ENCODE data around the gene ABHD8. TPM values are rescaled to one million over a fixed set of nuclear protein-coding genes. Genes with fewer than 3 reads are reported as not detected.

ABHD8 gene
- total and polyA plus RNA-seq, 2 experiments from 2014 or later: 5.5 to 16.5 TPM

DNA sequence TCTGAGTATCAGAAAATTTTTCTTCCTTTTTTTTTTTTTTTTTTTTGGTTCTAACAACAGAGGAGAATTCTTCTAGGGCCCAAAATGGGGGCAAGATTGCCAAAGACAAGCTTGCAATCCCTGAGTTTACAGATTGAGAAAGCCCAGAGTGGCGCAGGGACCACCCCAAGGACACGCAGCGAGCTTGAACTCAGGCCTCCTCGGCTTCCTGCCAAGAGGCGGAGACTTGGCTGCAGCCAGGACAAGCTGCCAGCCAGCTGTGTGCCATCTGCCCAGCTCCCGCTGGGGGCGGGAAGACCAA is 1.9 kb upstream of the ABHD8 start:
- H3K27ac Mint-ChIP-seq: no peak overlapping the region
- no peaks in the 10 kb centered on the region for H3K27me3 ChIP-seq (ENCODE audit: insufficient read depth)
- no peaks in the 10 kb centered on the region; the same call in 1 of the 3 replicates for H3K9me3 Mint-ChIP-seq
- H3K27me3 Mint-ChIP-seq (ENCODE audit: insufficient read depth, low read depth, poor library complexity): peaks cover 31% of the 10 kb centered on the region
- peak overlapping the region; percentile 95 for H3K4me3 Mint-ChIP-seq
- peaks cover 37% of the 10 kb centered on the region for H3K4me1 Mint-ChIP-seq
- no peak for ATAC-seq
- no peak for DNase-seq (ENCODE audit: low spot score)
- peaks cover 5% of the 10 kb centered on the region for H4K20me1 ChIP-seq (replicated peaks; ENCODE audit: insufficient read depth)
- TF ChIP-seq ZNF114 (CRISPR knock-in tag; IDR thresholded peaks at IDR 0.05) (no peak), NANOG (IDR thresholded peaks at IDR 0.05; ENCODE audit: borderline replicate concordance) (no peak), STAT1 (IDR thresholded peaks at IDR 0.05; ENCODE audit: unreplicated experiment) (no peak), EZH2 (IDR thresholded peaks at IDR 0.05; ENCODE audit: low read depth, unreplicated experiment) (no peak), CREB1 (CRISPR knock-in tag; IDR thresholded peaks at IDR 0.05; ENCODE audit: low read depth) (no peak), JUNB (IDR thresholded peaks at IDR 0.05; ENCODE audit: unreplicated experiment) (no peak), ZNF331 (CRISPR knock-in tag; IDR thresholded peaks at IDR 0.05; ENCODE audit: low read depth) (no peak), EZH2phosphoT487 (IDR thresholded peaks at IDR 0.05; ENCODE audit: unreplicated experiment) (no peak), POLR2AphosphoS5 (IDR thresholded peaks at IDR 0.05; ENCODE audit: low read depth) (no peak)
- TF ChIP-seq, protein P1, sequence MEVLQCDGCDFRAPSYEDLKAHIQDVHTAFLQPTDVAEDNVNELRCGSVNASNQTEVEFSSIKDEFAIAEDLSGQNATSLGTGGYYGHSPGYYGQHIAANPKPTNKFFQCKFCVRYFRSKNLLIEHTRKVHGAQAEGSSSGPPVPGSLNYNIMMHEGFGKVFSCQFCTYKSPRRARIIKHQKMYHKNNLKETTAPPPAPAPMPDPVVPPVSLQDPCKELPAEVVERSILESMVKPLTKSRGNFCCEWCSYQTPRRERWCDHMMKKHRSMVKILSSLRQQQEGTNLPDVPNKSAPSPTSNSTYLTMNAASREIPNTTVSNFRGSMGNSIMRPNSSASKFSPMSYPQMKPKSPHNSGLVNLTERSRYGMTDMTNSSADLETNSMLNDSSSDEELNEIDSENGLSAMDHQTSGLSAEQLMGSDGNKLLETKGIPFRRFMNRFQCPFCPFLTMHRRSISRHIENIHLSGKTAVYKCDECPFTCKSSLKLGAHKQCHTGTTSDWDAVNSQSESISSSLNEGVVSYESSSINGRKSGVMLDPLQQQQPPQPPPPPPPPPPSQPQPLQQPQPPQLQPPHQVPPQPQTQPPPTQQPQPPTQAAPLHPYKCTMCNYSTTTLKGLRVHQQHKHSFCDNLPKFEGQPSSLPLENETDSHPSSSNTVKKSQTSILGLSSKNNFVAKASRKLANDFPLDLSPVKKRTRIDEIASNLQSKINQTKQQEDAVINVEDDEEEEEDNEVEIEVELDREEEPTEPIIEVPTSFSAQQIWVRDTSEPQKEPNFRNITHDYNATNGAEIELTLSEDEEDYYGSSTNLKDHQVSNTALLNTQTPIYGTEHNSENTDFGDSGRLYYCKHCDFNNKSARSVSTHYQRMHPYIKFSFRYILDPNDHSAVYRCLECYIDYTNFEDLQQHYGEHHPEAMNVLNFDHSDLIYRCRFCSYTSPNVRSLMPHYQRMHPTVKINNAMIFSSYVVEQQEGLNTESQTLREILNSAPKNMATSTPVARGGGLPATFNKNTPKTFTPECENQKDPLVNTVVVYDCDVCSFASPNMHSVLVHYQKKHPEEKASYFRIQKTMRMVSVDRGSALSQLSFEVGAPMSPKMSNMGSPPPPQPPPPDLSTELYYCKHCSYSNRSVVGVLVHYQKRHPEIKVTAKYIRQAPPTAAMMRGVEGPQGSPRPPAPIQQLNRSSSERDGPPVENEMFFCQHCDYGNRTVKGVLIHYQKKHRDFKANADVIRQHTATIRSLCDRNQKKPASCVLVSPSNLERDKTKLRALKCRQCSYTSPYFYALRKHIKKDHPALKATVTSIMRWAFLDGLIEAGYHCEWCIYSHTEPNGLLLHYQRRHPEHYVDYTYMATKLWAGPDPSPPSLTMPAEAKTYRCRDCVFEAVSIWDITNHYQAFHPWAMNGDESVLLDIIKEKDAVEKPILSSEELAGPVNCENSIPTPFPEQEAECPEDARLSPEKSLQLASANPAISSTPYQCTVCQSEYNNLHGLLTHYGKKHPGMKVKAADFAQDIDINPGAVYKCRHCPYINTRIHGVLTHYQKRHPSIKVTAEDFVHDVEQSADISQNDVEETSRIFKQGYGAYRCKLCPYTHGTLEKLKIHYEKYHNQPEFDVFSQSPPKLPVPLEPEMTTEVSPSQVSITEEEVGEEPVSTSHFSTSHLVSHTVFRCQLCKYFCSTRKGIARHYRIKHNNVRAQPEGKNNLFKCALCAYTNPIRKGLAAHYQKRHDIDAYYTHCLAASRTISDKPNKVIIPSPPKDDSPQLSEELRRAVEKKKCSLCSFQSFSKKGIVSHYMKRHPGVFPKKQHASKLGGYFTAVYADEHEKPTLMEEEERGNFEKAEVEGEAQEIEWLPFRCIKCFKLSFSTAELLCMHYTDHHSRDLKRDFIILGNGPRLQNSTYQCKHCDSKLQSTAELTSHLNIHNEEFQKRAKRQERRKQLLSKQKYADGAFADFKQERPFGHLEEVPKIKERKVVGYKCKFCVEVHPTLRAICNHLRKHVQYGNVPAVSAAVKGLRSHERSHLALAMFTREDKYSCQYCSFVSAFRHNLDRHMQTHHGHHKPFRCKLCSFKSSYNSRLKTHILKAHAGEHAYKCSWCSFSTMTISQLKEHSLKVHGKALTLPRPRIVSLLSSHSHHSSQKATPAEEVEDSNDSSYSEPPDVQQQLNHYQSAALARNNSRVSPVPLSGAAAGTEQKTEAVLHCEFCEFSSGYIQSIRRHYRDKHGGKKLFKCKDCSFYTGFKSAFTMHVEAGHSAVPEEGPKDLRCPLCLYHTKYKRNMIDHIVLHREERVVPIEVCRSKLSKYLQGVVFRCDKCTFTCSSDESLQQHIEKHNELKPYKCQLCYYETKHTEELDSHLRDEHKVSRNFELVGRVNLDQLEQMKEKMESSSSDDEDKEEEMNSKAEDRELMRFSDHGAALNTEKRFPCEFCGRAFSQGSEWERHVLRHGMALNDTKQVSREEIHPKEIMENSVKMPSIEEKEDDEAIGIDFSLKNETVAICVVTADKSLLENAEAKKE (CRISPR knock-in tag; IDR thresholded peaks at IDR 0.05): no peak
- TF ChIP-seq, protein P2, sequence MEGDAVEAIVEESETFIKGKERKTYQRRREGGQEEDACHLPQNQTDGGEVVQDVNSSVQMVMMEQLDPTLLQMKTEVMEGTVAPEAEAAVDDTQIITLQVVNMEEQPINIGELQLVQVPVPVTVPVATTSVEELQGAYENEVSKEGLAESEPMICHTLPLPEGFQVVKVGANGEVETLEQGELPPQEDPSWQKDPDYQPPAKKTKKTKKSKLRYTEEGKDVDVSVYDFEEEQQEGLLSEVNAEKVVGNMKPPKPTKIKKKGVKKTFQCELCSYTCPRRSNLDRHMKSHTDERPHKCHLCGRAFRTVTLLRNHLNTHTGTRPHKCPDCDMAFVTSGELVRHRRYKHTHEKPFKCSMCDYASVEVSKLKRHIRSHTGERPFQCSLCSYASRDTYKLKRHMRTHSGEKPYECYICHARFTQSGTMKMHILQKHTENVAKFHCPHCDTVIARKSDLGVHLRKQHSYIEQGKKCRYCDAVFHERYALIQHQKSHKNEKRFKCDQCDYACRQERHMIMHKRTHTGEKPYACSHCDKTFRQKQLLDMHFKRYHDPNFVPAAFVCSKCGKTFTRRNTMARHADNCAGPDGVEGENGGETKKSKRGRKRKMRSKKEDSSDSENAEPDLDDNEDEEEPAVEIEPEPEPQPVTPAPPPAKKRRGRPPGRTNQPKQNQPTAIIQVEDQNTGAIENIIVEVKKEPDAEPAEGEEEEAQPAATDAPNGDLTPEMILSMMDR (conservative IDR thresholded peaks at IDR 0.05; ENCODE audit: low read depth in 2 of 2): no peak
- TF ChIP-seq, protein P3, sequence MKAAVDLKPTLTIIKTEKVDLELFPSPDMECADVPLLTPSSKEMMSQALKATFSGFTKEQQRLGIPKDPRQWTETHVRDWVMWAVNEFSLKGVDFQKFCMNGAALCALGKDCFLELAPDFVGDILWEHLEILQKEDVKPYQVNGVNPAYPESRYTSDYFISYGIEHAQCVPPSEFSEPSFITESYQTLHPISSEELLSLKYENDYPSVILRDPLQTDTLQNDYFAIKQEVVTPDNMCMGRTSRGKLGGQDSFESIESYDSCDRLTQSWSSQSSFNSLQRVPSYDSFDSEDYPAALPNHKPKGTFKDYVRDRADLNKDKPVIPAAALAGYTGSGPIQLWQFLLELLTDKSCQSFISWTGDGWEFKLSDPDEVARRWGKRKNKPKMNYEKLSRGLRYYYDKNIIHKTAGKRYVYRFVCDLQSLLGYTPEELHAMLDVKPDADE (IDR thresholded peaks at IDR 0.05): no peak
- TF ChIP-seq, protein P4, sequence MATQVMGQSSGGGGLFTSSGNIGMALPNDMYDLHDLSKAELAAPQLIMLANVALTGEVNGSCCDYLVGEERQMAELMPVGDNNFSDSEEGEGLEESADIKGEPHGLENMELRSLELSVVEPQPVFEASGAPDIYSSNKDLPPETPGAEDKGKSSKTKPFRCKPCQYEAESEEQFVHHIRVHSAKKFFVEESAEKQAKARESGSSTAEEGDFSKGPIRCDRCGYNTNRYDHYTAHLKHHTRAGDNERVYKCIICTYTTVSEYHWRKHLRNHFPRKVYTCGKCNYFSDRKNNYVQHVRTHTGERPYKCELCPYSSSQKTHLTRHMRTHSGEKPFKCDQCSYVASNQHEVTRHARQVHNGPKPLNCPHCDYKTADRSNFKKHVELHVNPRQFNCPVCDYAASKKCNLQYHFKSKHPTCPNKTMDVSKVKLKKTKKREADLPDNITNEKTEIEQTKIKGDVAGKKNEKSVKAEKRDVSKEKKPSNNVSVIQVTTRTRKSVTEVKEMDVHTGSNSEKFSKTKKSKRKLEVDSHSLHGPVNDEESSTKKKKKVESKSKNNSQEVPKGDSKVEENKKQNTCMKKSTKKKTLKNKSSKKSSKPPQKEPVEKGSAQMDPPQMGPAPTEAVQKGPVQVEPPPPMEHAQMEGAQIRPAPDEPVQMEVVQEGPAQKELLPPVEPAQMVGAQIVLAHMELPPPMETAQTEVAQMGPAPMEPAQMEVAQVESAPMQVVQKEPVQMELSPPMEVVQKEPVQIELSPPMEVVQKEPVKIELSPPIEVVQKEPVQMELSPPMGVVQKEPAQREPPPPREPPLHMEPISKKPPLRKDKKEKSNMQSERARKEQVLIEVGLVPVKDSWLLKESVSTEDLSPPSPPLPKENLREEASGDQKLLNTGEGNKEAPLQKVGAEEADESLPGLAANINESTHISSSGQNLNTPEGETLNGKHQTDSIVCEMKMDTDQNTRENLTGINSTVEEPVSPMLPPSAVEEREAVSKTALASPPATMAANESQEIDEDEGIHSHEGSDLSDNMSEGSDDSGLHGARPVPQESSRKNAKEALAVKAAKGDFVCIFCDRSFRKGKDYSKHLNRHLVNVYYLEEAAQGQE (IDR thresholded peaks at IDR 0.05; ENCODE audit: unreplicated experiment): no peak
- no peaks in the 10 kb centered on the region for H3K9me2 ChIP-seq (ENCODE audit: insufficient read depth)
- peaks cover 15% of the 10 kb centered on the region for H3K79me2 ChIP-seq (replicated peaks; ENCODE audit: insufficient read depth)
- H3K4me3 ChIP-seq: peak overlapping the region; percentile 38; the same call in 1 of the 2 replicates
- H3F3A ChIP-seq (replicated peaks; ENCODE audit: low read depth): peaks cover 40% of the 10 kb centered on the region
- peaks cover 38% of the 10 kb centered on the region for H3K4me1 ChIP-seq (ENCODE audit: insufficient read depth)
- H3K36me3 Mint-ChIP-seq (ENCODE audit: low read depth): peaks cover 9% of the 10 kb centered on the region
- no peak overlapping the region for H2AFZ ChIP-seq
- H3K4me2 ChIP-seq: peak overlapping the region; percentile 75
- peak overlapping the region; percentile 84 for H3K27ac ChIP-seq (ENCODE audit: low read depth)
- H3K36me3 ChIP-seq (ENCODE audit: insufficient read depth): no peaks in the 10 kb centered on the region
